ENCODE measurements around the gene TFG. TPM values are rescaled to one million over a fixed set of nuclear protein-coding genes. Genes with fewer than 3 reads are reported as not detected.

Gene TFG
- total RNA-seq, 1 donor from 2014 or later = 59.6 TPM

DNA sequence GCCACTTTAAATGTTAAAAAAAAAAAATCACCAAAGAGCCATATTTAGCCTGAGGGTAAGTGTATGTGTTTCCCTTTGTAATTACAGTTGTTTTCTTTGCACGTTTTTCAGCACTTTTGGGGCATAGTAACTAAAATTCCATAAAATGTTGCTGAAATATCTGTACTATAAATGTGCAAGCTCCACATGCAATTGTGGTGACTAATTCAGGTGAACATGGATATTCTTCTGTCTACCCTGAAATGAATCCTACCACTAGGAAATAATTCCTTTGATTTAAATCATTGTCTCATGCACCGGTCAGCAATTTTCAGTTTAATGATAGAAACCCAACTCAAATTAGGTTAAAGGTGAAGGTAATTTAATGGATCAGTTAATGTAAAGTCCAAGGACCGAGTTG, 13.1 kb upstream of the TFG start:
- Histone ChIP-seq H3K27me3 (peaks cover 9% of the 10 kb centered on the region), H3K27ac (no peak overlapping the region), H3K4me1 (no peaks in the 10 kb centered on the region), H3K9me3 (no peaks in the 10 kb centered on the region), H3K4me3 (no peak overlapping the region), H3K36me3 (no peaks in the 10 kb centered on the region)
- intact Hi-C loops (cut with DNase I) = no loop called here
- ATAC-seq = no peak
- TF ChIP-seq, protein P1, sequence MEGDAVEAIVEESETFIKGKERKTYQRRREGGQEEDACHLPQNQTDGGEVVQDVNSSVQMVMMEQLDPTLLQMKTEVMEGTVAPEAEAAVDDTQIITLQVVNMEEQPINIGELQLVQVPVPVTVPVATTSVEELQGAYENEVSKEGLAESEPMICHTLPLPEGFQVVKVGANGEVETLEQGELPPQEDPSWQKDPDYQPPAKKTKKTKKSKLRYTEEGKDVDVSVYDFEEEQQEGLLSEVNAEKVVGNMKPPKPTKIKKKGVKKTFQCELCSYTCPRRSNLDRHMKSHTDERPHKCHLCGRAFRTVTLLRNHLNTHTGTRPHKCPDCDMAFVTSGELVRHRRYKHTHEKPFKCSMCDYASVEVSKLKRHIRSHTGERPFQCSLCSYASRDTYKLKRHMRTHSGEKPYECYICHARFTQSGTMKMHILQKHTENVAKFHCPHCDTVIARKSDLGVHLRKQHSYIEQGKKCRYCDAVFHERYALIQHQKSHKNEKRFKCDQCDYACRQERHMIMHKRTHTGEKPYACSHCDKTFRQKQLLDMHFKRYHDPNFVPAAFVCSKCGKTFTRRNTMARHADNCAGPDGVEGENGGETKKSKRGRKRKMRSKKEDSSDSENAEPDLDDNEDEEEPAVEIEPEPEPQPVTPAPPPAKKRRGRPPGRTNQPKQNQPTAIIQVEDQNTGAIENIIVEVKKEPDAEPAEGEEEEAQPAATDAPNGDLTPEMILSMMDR (IDR thresholded peaks at IDR 0.05) = no peak
- no peak for DNase-seq

DNA sequence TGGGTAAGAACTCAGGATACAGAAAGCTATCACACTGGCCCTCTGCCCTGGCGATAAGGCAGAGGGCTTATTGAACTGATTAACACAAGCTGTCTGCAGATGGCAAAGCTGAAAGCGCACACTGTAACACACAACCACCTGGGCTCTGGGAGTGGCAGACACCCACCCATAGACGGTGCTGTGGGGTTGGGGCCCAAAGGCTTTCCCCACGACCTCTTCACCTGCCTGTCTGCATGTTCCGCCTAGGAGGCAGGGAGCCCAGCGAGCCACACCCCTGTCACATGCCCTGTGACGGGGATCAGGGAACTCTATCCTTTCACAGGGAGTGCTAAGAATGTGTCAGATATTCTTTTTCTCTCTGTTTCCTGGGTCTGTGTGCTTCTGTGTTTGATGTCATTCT, 12.1 kb upstream of the TFG start:
- TF ChIP-seq, protein P1 (IDR thresholded peaks at IDR 0.05) = no peak
- H3K27ac ChIP-seq = no peak overlapping the region
- H3K9me3 ChIP-seq = no peaks in the 10 kb centered on the region
- no peaks in the 10 kb centered on the region for H3K36me3 ChIP-seq
- no peak overlapping the region for H3K4me3 ChIP-seq
- no peaks in the 10 kb centered on the region for H3K4me1 ChIP-seq
- H3K27me3 ChIP-seq = peaks cover 5% of the 10 kb centered on the region
- no peak for DNase-seq
- intact Hi-C loops (cut with DNase I) = no loop called here
- no peak for ATAC-seq

DNA sequence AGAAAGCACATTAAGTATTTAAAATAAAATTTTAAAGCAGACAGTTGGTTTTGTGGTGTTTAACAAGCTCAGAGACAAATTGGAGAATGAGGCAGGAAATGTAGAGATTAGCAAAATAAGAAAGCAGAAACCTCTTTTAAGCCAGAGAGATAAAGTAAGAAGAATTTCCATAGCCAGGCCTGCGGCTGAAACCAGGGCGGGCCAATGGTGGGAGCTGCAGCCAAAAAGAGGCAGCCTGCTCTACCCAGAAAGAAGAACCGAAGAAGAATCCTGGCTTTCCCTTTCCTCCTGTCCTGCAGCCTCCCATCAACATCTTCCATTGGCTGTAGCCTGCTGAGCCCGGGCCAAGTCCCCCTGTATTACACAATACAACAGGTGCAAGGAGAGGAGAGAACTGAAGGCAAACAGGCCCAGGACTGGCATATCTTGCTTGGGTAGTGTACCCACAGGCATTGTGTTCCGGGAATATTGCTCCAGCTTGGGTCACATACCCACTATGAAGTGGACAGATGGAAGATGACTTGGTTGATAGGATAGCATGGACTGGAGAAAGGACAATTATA, 11.5 kb upstream of the TFG start:
- Histone ChIP-seq H3K9me3 (no peaks in the 10 kb centered on the region), H3K4me3 (no peak overlapping the region), H3K4me1 (no peaks in the 10 kb centered on the region), H3K36me3 (no peaks in the 10 kb centered on the region), H3K27ac (no peak overlapping the region), H3K27me3 (no peaks in the 10 kb centered on the region)
- no peak for DNase-seq
- intact Hi-C loops (cut with DNase I) = no loop called here
- TF ChIP-seq, protein P1 (IDR thresholded peaks at IDR 0.05) = no peak
- no peak for ATAC-seq

DNA sequence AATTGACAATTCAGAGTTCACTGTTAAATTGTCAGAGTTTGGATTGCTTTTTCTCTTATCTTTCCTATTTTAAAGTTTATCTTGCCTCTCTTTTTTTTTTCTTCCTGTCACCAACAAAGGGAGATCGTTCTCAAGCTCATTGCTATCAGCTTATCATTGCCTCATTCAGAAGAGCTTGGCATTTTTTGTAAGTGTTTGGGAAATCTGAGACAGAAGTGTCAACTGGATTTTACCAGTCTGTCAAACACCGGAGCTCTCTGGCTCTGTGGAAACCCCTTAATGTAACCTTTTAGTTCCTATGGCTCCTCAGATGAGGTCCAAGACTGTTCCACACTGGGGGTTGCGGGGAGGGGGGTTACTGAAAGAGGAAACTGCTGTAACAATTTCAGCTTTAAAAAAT, 10.6 kb upstream of the TFG start:
- DNase-seq (no peak), ATAC-seq (no peak)
- Histone ChIP-seq H3K27ac (no peak overlapping the region), H3K36me3 (no peaks in the 10 kb centered on the region), H3K9me3 (no peaks in the 10 kb centered on the region), H3K4me1 (no peaks in the 10 kb centered on the region), H3K27me3 (no peaks in the 10 kb centered on the region), H3K4me3 (no peak overlapping the region)
- TF ChIP-seq, protein P1 (IDR thresholded peaks at IDR 0.05) = no peak
- intact Hi-C loops (cut with DNase I) = no loop called here

DNA sequence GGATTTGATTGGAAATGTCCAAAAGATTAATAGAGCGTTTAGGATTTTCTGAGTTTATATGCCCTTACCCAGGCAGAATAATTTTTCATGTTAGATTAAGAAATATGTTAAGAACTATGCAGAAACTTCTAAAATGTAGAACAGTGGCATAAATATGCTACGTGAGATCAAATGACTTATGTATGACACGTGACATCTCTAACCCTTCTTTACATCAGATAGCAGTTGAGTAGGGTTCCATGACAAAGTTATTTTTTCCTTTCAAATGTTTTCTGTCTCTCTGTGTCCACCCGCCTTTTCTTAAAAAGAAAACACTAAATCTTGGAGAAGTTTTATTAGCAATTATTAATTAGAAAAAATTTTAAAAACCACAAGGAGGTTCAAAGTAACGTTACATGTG, 8.6 kb upstream of the TFG start:
- DNase-seq (no peak), ATAC-seq (no peak)
- H3K27ac ChIP-seq = no peak overlapping the region
- H3K27me3 ChIP-seq = no peaks in the 10 kb centered on the region
- TF ChIP-seq, protein P1 (IDR thresholded peaks at IDR 0.05) = no peak
- H3K4me1 ChIP-seq = no peaks in the 10 kb centered on the region
- H3K36me3 ChIP-seq = no peaks in the 10 kb centered on the region
- intact Hi-C loops (cut with DNase I) = no loop called here
- no peak overlapping the region for H3K4me3 ChIP-seq
- no peaks in the 10 kb centered on the region for H3K9me3 ChIP-seq

All from upper lobe of right lung (tissue), 1 donor.